GM12878 (cell line): ENCODE results near the gene TMC2. TPM values are rescaled to one million over a fixed set of nuclear protein-coding genes. Genes with fewer than 3 reads are reported as not detected.

ENCODE experiments used
- ATAC-seq: fragments of 200-7000 bp; cut with Tn5 transposase; 3 replicates; pipeline ENCODE4 v1.9.1; 2020; ENCODE audit warnings: mild to moderate bottlenecking, moderate library complexity
- BruUV-seq: library from RNA; stranded (reverse); fragments of 400-500 nt; replicated peaks from 2 replicates; lab custom pipeline; 2021; lab: Mats Ljungman, UMichigan
- CTCF ChIA-PET: fragments of 300-600 bp; sonication (Branson Sonifier 250); formaldehyde crosslinking; extraction: SDS; loops from one replicate; lab custom pipeline; 2021; ENCODE audit warnings: inconsistent platforms; lab: Yijun Ruan, JAX
- POLR2A ChIA-PET: fragments of 350-600 bp; formaldehyde crosslinking; extraction: SDS; loops from one replicate; lab custom pipeline; 2021; ENCODE audit warnings: inconsistent platforms; lab: Charles Lee
- RAD21 ChIA-PET: fragments of 300-600 bp; sonication (Branson Sonifier 250); formaldehyde crosslinking; loops from one replicate; lab custom pipeline; 2023; ENCODE audit warnings: antibody characterized with exemption; ENCODE audit not compliant: unreplicated experiment; lab: Charles Lee
- SMC1A ChIA-PET: fragments of 300-600 bp; sonication (Branson Sonifier 250); formaldehyde crosslinking; loops from one replicate; lab custom pipeline; 2023; ENCODE audit not compliant: unreplicated experiment, uncharacterized antibody; lab: Charles Lee
- DNase-seq: peaks from one replicate; pipeline ENCODE4 v3.0.0-alpha.2; 2011; ENCODE audit warnings: low read depth, low spot score
- FAIRE-seq: peaks from 3 replicates; lab custom pipeline; 2011; peaks lifted over from hg19 to GRCh38; lab: Jason Lieb, UNC
- H2AFZ ChIP-seq: 2 replicates; pipeline ENCODE4 v1.6.0; 2011; ENCODE audit warnings: low read depth, low read length, control low read depth; ENCODE audit not compliant: control insufficient read depth
- H3K27ac ChIP-seq: 2 replicates; pipeline ENCODE4 v1.5.1; 2011; ENCODE audit warnings: control low read depth; ENCODE audit not compliant: control insufficient read depth, insufficient read depth
- H3K27me3 ChIP-seq, 2 experiments: replicated peaks in 1 of 2; 2 replicates each; pipeline versions ENCODE4 v1.6.0 to v1.6.1; 2011; ENCODE audit warnings: low read length in 1 of 2; ENCODE audit not compliant: control insufficient read depth in 2 of 2, insufficient read depth in 2 of 2
- H3K36me3 ChIP-seq, 2 experiments: 2 replicates each; pipeline ENCODE4 v1.5.1; 2011; ENCODE audit warnings: low read length in 1 of 2; ENCODE audit not compliant: control insufficient read depth in 2 of 2, insufficient read depth in 2 of 2
- H3K4me1 ChIP-seq: 2 replicates; pipeline ENCODE4 v1.6.1; 2011; ENCODE audit warnings: mild to moderate bottlenecking, low read length, moderate library complexity, mixed read lengths; ENCODE audit not compliant: control insufficient read depth, insufficient read depth
- H3K4me2 ChIP-seq: 2 replicates; pipeline ENCODE4 v1.6.0; 2011; ENCODE audit warnings: control low read depth; ENCODE audit not compliant: control insufficient read depth, insufficient read depth
- H3K4me3 ChIP-seq: fragments of 200-600 bp; sonication (generic); 2 replicates; pipeline ENCODE4 v1.5.1; 2016
- H3K79me2 ChIP-seq: 2 replicates; pipeline ENCODE4 v1.6.0; 2011; ENCODE audit warnings: low read length; ENCODE audit not compliant: control insufficient read depth, insufficient read depth
- H3K9ac ChIP-seq: 2 replicates; pipeline ENCODE4 v1.8.0; 2011; ENCODE audit warnings: low read length, control low read depth, mixed read lengths; ENCODE audit not compliant: control insufficient read depth, insufficient read depth
- H3K9me3 ChIP-seq: replicated peaks from 3 replicates; pipeline ENCODE4 v1.5.1; 2011; ENCODE audit warnings: mild to moderate bottlenecking, low read length; ENCODE audit not compliant: control insufficient read depth, insufficient read depth
- H4K20me1 ChIP-seq: 2 replicates; pipeline ENCODE4 v1.6.0; 2011; ENCODE audit not compliant: control insufficient read depth, insufficient read depth
- BACH1 ChIP-seq: fragments of 450-650 bp; IDR thresholded peaks from 2 replicates; pipeline ENCODE4 v1.6.1; 2017; ENCODE audit warnings: mild to moderate bottlenecking, borderline replicate concordance
- CHD1 ChIP-seq: IDR thresholded peaks from 2 replicates; pipeline ENCODE4 v1.6.1; 2012; ENCODE audit warnings: low read depth, low read length, improper control_type of control experiment
- CREM ChIP-seq: IDR thresholded peaks from 2 replicates; pipeline ENCODE4 v1.6.1; 2014; ENCODE audit warnings: antibody characterized with exemption, low read depth
- KAT2A ChIP-seq: conservative IDR thresholded peaks from 2 replicates; pipeline ENCODE4 v1.6.1; 2011; ENCODE audit warnings: low read depth, low read length; ENCODE audit not compliant: control insufficient read depth
- NRF1 ChIP-seq: conservative IDR thresholded peaks from 2 replicates; pipeline ENCODE4 v1.6.1; 2011; ENCODE audit warnings: mild to moderate bottlenecking, low read depth, low read length, improper control_type of control experiment
- WGBS: methylation state at CpG from one replicate; pipeline ENCODE4 v1.1.6; 2016; ENCODE audit warnings: low lambda C conversion rate; ENCODE audit not compliant: insufficient replicate concordance, insufficient coverage; ENCODE audit errors: missing lambda C conversion rate; 5-methylcytosine and 5-hydroxymethylcytosine counted together
- in situ Hi-C: fragments of 300-500 bp; cut with MboI; formaldehyde crosslinking; loops from 9 replicates; pipeline ENCODE4 v1.14.3; 2018; ENCODE audit warnings: mixed read lengths
- intact Hi-C: fragments of 100-400 bp; cut with micrococcal nuclease; formaldehyde crosslinking; loops from one replicate; pipeline ENCODE4 v1.14.2; 2022; ENCODE audit not compliant: unreplicated experiment
- polyA plus RNA-seq, 11 experiments: library from polyadenylated mRNA; depleted of rRNA in 4 of 11; unstranded in 6 of 11; stranded (reverse) in 5 of 11; fragments of >200 nt; fragmentation: Nextera tagmentation in 4 of 11; fragmentation: Illumina TruSeq in 1 of 11; extraction: Ambion mirVana in 4 of 11; extraction: Trizol in 1 of 11; gene quantifications; 1 replicate in 1 of 11; 2 replicates in 10 of 11; pipeline versions ENCODE4 v1.2.1 to v1.2.3, GENCODE V29; 2011 to 2016; ENCODE audit warnings: inconsistent platforms in 2 of 11, missing spikeins in 2 of 11, low read depth in 1 of 11
- total RNA-seq, 4 experiments: library from RNA; depleted of rRNA in 3 of 4; stranded (reverse); fragments of >200 nt in 3 of 4; fragmentation: Illumina TruSeq in 1 of 4; extraction: Trizol in 1 of 4; gene quantifications; 2 replicates each; pipeline versions ENCODE4 v1.2.1 to v1.2.3, GENCODE V29; 2013 to 2021
- TF ChIP-seq, protein P1 (sequence below): fragments of 450-650 bp; IDR thresholded peaks from 2 replicates; pipeline ENCODE4 v1.6.1; 2018; ENCODE audit warnings: borderline replicate concordance, mild to moderate bottlenecking; ENCODE audit not compliant: partially characterized antibody
- TF ChIP-seq, protein P2 (sequence below): IDR thresholded peaks from 2 replicates; pipeline ENCODE4 v1.6.1; 2011; ENCODE audit warnings: borderline replicate concordance, low read depth, mild to moderate bottlenecking, moderate library complexity, low read length; ENCODE audit not compliant: insufficient read depth, poor library complexity, severe bottlenecking

The TMC2 gene
- total and polyA plus RNA-seq, 10 of the 15 experiments (the other 5 are each of a cell fraction or from before 2014, with no cell fraction given): 0.08 TPM; not detected in 9

DNA sequence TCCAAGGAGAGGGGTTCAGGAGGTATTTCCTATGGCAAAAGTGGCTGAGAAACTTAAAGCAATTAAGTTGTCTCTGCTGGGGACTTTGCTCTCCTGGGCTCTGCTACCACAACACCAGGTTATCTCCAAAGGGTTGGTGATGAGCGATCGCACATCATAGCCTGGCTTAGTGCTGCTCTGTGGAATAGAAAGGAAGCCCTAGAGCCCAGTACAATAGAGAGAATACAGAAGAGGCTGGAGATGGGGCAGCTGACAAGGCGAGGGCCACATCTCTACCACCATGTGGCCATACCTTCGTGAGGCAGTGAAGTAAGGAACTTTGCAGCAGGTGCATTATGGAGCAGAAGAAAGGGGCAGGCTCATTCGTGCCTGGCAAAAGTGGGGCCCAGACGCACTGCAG is 8.6 kb upstream of the TMC2 start (continued):
- TF ChIP-seq NRF1: no peak
- TF ChIP-seq, all 136 proteins: peak for 0

DNA sequence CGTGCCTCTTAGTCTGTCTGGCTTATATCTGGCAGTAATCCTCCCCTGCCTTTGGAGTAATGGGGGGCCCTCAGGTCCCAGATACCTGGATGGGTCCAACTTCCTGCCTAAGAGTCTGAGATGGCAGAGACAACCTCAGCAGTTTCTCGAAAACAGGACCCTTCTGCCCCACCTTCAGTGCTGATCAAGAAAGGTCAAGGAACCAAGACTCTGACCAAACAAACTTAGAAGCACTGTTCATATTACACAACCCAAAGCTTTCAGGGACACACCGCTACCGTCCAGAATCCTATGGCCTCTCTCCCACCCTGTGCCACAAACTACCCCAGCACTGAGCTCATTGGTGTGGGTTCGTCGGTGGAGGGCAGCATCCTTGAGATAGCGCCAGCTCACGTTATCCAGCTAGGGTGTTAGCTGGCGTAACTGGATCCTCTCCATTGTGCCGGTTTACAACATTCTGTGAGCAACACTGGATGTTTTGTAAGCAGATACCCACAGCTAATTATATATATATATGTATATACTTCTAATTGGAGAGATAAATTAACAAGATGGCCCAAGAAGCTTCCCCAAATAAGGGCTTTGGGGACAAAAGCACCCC is 7.6 kb upstream of the TMC2 start:
- TF ChIP-seq CHD1: no peak
- no peak for TF ChIP-seq CREM
- TF ChIP-seq, protein P1, sequence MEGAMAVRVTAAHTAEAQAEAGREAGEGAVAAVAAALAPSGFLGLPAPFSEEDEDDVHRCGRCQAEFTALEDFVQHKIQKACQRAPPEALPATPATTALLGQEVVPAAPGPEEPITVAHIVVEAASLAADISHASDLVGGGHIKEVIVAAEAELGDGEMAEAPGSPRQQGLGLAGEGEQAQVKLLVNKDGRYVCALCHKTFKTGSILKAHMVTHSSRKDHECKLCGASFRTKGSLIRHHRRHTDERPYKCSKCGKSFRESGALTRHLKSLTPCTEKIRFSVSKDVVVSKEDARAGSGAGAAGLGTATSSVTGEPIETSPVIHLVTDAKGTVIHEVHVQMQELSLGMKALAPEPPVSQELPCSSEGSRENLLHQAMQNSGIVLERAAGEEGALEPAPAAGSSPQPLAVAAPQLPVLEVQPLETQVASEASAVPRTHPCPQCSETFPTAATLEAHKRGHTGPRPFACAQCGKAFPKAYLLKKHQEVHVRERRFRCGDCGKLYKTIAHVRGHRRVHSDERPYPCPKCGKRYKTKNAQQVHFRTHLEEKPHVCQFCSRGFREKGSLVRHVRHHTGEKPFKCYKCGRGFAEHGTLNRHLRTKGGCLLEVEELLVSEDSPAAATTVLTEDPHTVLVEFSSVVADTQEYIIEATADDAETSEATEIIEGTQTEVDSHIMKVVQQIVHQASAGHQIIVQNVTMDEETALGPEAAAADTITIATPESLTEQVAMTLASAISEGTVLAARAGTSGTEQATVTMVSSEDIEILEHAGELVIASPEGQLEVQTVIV: no peak
- TF ChIP-seq BACH1: no peak
- no peak for TF ChIP-seq KAT2A
- TF ChIP-seq, protein P2, sequence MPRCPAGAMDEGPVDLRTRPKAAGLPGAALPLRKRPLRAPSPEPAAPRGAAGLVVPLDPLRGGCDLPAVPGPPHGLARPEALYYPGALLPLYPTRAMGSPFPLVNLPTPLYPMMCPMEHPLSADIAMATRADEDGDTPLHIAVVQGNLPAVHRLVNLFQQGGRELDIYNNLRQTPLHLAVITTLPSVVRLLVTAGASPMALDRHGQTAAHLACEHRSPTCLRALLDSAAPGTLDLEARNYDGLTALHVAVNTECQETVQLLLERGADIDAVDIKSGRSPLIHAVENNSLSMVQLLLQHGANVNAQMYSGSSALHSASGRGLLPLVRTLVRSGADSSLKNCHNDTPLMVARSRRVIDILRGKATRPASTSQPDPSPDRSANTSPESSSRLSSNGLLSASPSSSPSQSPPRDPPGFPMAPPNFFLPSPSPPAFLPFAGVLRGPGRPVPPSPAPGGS: no peak
- ChIA-PET POLR2A (no interaction called here), SMC1A (interaction anchor here (1.4 kb wide), 1 partner anchor 117 kb away, joined by 5 read pairs; no protein-coding TSS in a partner anchor), CTCF (interaction anchor here (0.6 to 2.6 kb wide), 2 partner anchors 8 to 1883 kb away, joined by 3 to 17 read pairs; no protein-coding TSS in a partner anchor), RAD21 (no interaction called here)
- intact Hi-C loops: no loop called here
- no peak overlapping the region for H3K4me3 ChIP-seq
- 59% methylated on average over 10 of the region's 10 CpGs for WGBS
- H2AFZ ChIP-seq: no peak overlapping the region
- ATAC-seq (no peak), FAIRE-seq (no peak), DNase-seq (no peak)
- H4K20me1 ChIP-seq: no peaks in the 10 kb centered on the region
- no peak overlapping the region for H3K9ac ChIP-seq
- no peaks in the 10 kb centered on the region for H3K9me3 ChIP-seq
- no peak overlapping the region for H3K4me2 ChIP-seq
- BruUV-seq: no TSS peak
- H3K27ac ChIP-seq: no peak overlapping the region
- in situ Hi-C loops: no loop called here
- 0 out of 2 replicates have a peak, but pooled peaks cover 3% of the 10 kb centered on the region for H3K4me1 ChIP-seq
- H3K36me3 ChIP-seq: no peaks in the 10 kb centered on the region
- no peaks in the 10 kb centered on the region; a peak in 1 of 4 replicates for H3K27me3 ChIP-seq
- no peaks in the 10 kb centered on the region for H3K79me2 ChIP-seq
